Naive B cell (primary cell): ENCODE data around the gene RBFOX1. TPM values are rescaled to one million over a fixed set of nuclear protein-coding genes. Genes with fewer than 3 reads are reported as not detected.
A peak's percentile ranks its signal among the peaks of the same experiment; 100 is the strongest.

ENCODE experiments used
- ATAC-seq, 2 donors: fragments of 150-1000 bp; cut with Tn5 transposase; 2 replicates each; pipeline ENCODE4 v1.10.0; 2021; ENCODE audit warnings: low read depth in 2 of 2, mild to moderate bottlenecking in 2 of 2, moderate library complexity in 2 of 2
- DNase-seq: peaks from one replicate; pipeline ENCODE4 v3.0.0; 2022
- H3K27ac Mint-ChIP-seq, 6 donors: one replicate each; pipeline ENCODE4 v1.8.0; 2020 to 2022; ENCODE audit warnings: mild to moderate bottlenecking in 6 of 6, mixed read lengths in 6 of 6, moderate library complexity in 5 of 6, inconsistent platforms in 2 of 6
- H3K27me3 Mint-ChIP-seq, 3 donors: one replicate each; pipeline ENCODE4 v1.8.0; 2021 to 2022; ENCODE audit warnings: mixed read lengths in 3 of 3, mild to moderate bottlenecking in 1 of 3
- H3K36me3 Mint-ChIP-seq, 2 donors: one replicate each; pipeline ENCODE4 v1.8.0; 2020 to 2022; ENCODE audit warnings: mixed read lengths in 2 of 2, inconsistent platforms in 1 of 2, mild to moderate bottlenecking in 1 of 2
- H3K4me1 Mint-ChIP-seq, 3 donors: one replicate each; pipeline ENCODE4 v1.8.0; 2020 to 2022; ENCODE audit warnings: mixed read lengths in 3 of 3, inconsistent platforms in 1 of 3, mild to moderate bottlenecking in 1 of 3, moderate library complexity in 1 of 3
- H3K4me3 Mint-ChIP-seq, 8 donors: one replicate each; pipeline ENCODE4 v1.8.0; 2020 to 2022; ENCODE audit warnings: mild to moderate bottlenecking in 8 of 8, mixed read lengths in 8 of 8, moderate library complexity in 8 of 8, inconsistent platforms in 2 of 8
- H3K9me3 Mint-ChIP-seq, 7 donors: one replicate each; pipeline ENCODE4 v1.8.0; 2020 to 2022; ENCODE audit warnings: mixed read lengths in 7 of 7, mild to moderate bottlenecking in 5 of 7, inconsistent platforms in 2 of 7, moderate library complexity in 1 of 7
- polyA plus RNA-seq, 6 donors: library from polyadenylated mRNA; unstranded; fragments of 300-500 nt; fragmentation: Illumina TruSeq; gene quantifications; one replicate each; pipeline ENCODE4 v1.2.3, GENCODE V29; 2021; ENCODE audit warnings: low read depth in 6 of 6

RBFOX1 gene
- polyA plus RNA-seq, 6 donors from 2014 or later, result not detected

GRCh38 chr16:7391694-7392093, 59.0 kb downstream of the RBFOX1 start:
- Mint-ChIP-seq H3K27ac (no peak overlapping the region), H3K4me1 (no peaks in the 10 kb centered on the region), H3K36me3 (no peaks in the 10 kb centered on the region), H3K27me3 (no peaks in the 10 kb centered on the region), H3K9me3 (peaks cover 0 to 19% (median 7%) of the 10 kb centered on the region in 7 donors), H3K4me3 (no peak overlapping the region)
- ATAC-seq (no peak), DNase-seq (no peak)

GRCh38 chr16:7392206-7392605, 59.6 kb downstream of the RBFOX1 start:
- Mint-ChIP-seq H3K27ac (no peak overlapping the region), H3K27me3 (no peaks in the 10 kb centered on the region), H3K4me3 (no peak overlapping the region), H3K36me3 (no peaks in the 10 kb centered on the region), H3K4me1 (no peaks in the 10 kb centered on the region), H3K9me3 (peaks cover 0 to 13% (median 7%) of the 10 kb centered on the region in 7 donors)
- ATAC-seq, result no peak
- DNase-seq, result no peak

- DNase-seq (no peak), ATAC-seq (no peak)
- H3K36me3 Mint-ChIP-seq, result no peaks in the 10 kb centered on the region
- no peak overlapping the region for H3K27ac Mint-ChIP-seq
- H3K9me3 Mint-ChIP-seq, result peaks cover 0 to 13% (median 7%) of the 10 kb centered on the region in 7 donors
- H3K4me3 Mint-ChIP-seq, result no peak overlapping the region
- no peaks in the 10 kb centered on the region for H3K27me3 Mint-ChIP-seq
- no peaks in the 10 kb centered on the region for H3K4me1 Mint-ChIP-seq
These were observed 61.0 kb downstream of the RBFOX1 start for GRCh38 chr16:7393680-7394079.

- DNase-seq (no peak), ATAC-seq (no peak)
- Mint-ChIP-seq H3K4me1 (no peaks in the 10 kb centered on the region), H3K36me3 (no peaks in the 10 kb centered on the region), H3K9me3 (peaks cover 0 to 11% (median 6%) of the 10 kb centered on the region in 7 donors), H3K27me3 (no peaks in the 10 kb centered on the region), H3K4me3 (peak overlapping the region in 1 of 8 donors; percentile 24), H3K27ac (no peak overlapping the region)
These were observed 62.2 kb downstream of the RBFOX1 start for GRCh38 chr16:7394720-7395336.

- no peak for DNase-seq
- no peak for ATAC-seq
- Mint-ChIP-seq H3K27me3 (no peaks in the 10 kb centered on the region), H3K9me3 (peaks cover 0 to 7% (median 2%) of the 10 kb centered on the region in 7 donors), H3K36me3 (no peaks in the 10 kb centered on the region), H3K4me3 (no peak overlapping the region), H3K27ac (no peak overlapping the region), H3K4me1 (no peaks in the 10 kb centered on the region)
These were observed 65.3 kb downstream of the RBFOX1 start for GRCh38 chr16:7397901-7398300.

- Mint-ChIP-seq H3K4me1 (no peaks in the 10 kb centered on the region), H3K4me3 (no peak overlapping the region), H3K36me3 (no peaks in the 10 kb centered on the region), H3K27me3 (no peaks in the 10 kb centered on the region), H3K27ac (no peak overlapping the region), H3K9me3 (peaks cover 0 to 7% (median 2%) of the 10 kb centered on the region in 7 donors)
- DNase-seq (no peak), ATAC-seq (no peak)
These were observed 65.9 kb downstream of the RBFOX1 start for GRCh38 chr16:7398536-7398935.

GRCh38 chr16:7399296-7399695, 66.7 kb downstream of the RBFOX1 start:
- H3K9me3 Mint-ChIP-seq, result peaks cover 0 to 6% (median 1%) of the 10 kb centered on the region in 7 donors
- no peak overlapping the region for H3K27ac Mint-ChIP-seq
- no peaks in the 10 kb centered on the region for H3K4me1 Mint-ChIP-seq
- H3K27me3 Mint-ChIP-seq, result no peaks in the 10 kb centered on the region
- H3K36me3 Mint-ChIP-seq, result no peaks in the 10 kb centered on the region
- H3K4me3 Mint-ChIP-seq, result no peak overlapping the region
- no peak for ATAC-seq
- no peak for DNase-seq

- Mint-ChIP-seq H3K36me3 (no peaks in the 10 kb centered on the region), H3K4me3 (no peak overlapping the region), H3K9me3 (peaks cover 0 to 5% (median 0%) of the 10 kb centered on the region in 7 donors), H3K27ac (no peak overlapping the region), H3K4me1 (no peaks in the 10 kb centered on the region), H3K27me3 (no peaks in the 10 kb centered on the region)
- ATAC-seq, result no peak
- no peak for DNase-seq
These were observed 67.7 kb downstream of the RBFOX1 start for GRCh38 chr16:7400117-7400890.

- DNase-seq (no peak), ATAC-seq (no peak)
- Mint-ChIP-seq H3K27ac (no peak overlapping the region), H3K27me3 (peaks cover 0 to 8% (median 0%) of the 10 kb centered on the region in 3 donors), H3K4me3 (no peak overlapping the region), H3K9me3 (peaks cover 0 to 15% (median 1%) of the 10 kb centered on the region in 7 donors), H3K36me3 (no peaks in the 10 kb centered on the region), H3K4me1 (no peaks in the 10 kb centered on the region)
These were observed 71.6 kb downstream of the RBFOX1 start for GRCh38 chr16:7404217-7404616.

- no peak overlapping the region for H3K27ac Mint-ChIP-seq
- no peak overlapping the region for H3K4me3 Mint-ChIP-seq
- peaks cover 0 to 8% (median 0%) of the 10 kb centered on the region in 3 donors for H3K27me3 Mint-ChIP-seq
- no peak for ATAC-seq
- H3K4me1 Mint-ChIP-seq, result no peaks in the 10 kb centered on the region
- DNase-seq, result no peak
- peaks cover 0 to 18% (median 1%) of the 10 kb centered on the region in 7 donors for H3K9me3 Mint-ChIP-seq
- H3K36me3 Mint-ChIP-seq, result no peaks in the 10 kb centered on the region
These were observed 72.5 kb downstream of the RBFOX1 start for GRCh38 chr16:7405166-7405565.

GRCh38 chr16:7408700-7409365, 76.2 kb downstream of the RBFOX1 start:
- H3K36me3 Mint-ChIP-seq, result no peaks in the 10 kb centered on the region
- no peak overlapping the region for H3K27ac Mint-ChIP-seq

GRCh38 chr16:7419441-7419840, 86.8 kb downstream of the RBFOX1 start:
- H3K4me3 Mint-ChIP-seq, result no peak overlapping the region
- no peak overlapping the region for H3K27ac Mint-ChIP-seq
- H3K9me3 Mint-ChIP-seq, result peaks cover 0 to 12% (median 3%) of the 10 kb centered on the region in 7 donors
- DNase-seq (no peak), ATAC-seq (no peak)
- peaks cover 0 to 4% (median 0%) of the 10 kb centered on the region in 3 donors for H3K27me3 Mint-ChIP-seq
- H3K4me1 Mint-ChIP-seq, result no peaks in the 10 kb centered on the region
- no peaks in the 10 kb centered on the region for H3K36me3 Mint-ChIP-seq

More at GRCh38 chr16:7408700-7409365, 76.2 kb downstream of the RBFOX1 start:
- H3K27me3 Mint-ChIP-seq, result peaks cover 0 to 8% (median 0%) of the 10 kb centered on the region in 3 donors
- peaks cover 0 to 13% (median 4%) of the 10 kb centered on the region in 7 donors for H3K9me3 Mint-ChIP-seq
- H3K4me3 Mint-ChIP-seq, result no peak overlapping the region
- DNase-seq, result no peak
- ATAC-seq, result no peak
- no peaks in the 10 kb centered on the region for H3K4me1 Mint-ChIP-seq

GRCh38 chr16:7420079-7420478, 87.4 kb downstream of the RBFOX1 start:
- H3K9me3 Mint-ChIP-seq, result peaks cover 0 to 12% (median 2%) of the 10 kb centered on the region in 7 donors
- no peaks in the 10 kb centered on the region for H3K4me1 Mint-ChIP-seq

More at GRCh38 chr16:7420079-7420478, 87.4 kb downstream of the RBFOX1 start:
- Mint-ChIP-seq H3K27ac (no peak overlapping the region), H3K27me3 (peaks cover 0 to 4% (median 0%) of the 10 kb centered on the region in 3 donors), H3K36me3 (no peaks in the 10 kb centered on the region), H3K4me3 (no peak overlapping the region)
- no peak for DNase-seq
- ATAC-seq, result no peak
